Smooth muscle cell (in vitro differentiated cells): ENCODE data around the gene DDAH2. TPM values are rescaled to one million over a fixed set of nuclear protein-coding genes. Genes with fewer than 3 reads are reported as not detected.

Source experiments
- DNase-seq: peaks from one replicate; lab custom pipeline; 2025; ENCODE audit not compliant: unreplicated experiment; lab: John Stamatoyannopoulos, UW
- H2AFZ ChIP-seq: fragments of 200-600 bp; sonication (generic); 2 replicates; pipeline ENCODE4 v1.6.0; 2016; ENCODE audit warnings: antibody characterized with exemption, low read depth, mild to moderate bottlenecking
- H3F3A ChIP-seq: fragments of 200-600 bp; sonication (generic); 2 replicates; pipeline ENCODE4 v1.6.0; 2017; ENCODE audit warnings: antibody characterized with exemption, low read depth
- H3K27ac ChIP-seq: fragments of 200-600 bp; sonication (generic); 2 replicates; pipeline ENCODE4 v1.5.1; 2016; ENCODE audit warnings: low read depth, mild to moderate bottlenecking
- H3K27me3 ChIP-seq: fragments of 200-600 bp; sonication (generic); 2 replicates; pipeline ENCODE4 v1.6.1; 2016; ENCODE audit warnings: low read depth, mild to moderate bottlenecking
- H3K36me3 ChIP-seq: fragments of 200-600 bp; sonication (generic); 2 replicates; pipeline ENCODE4 v1.5.1; 2016; ENCODE audit warnings: low read depth
- H3K4me1 ChIP-seq: fragments of 200-600 bp; sonication (generic); 2 replicates; pipeline ENCODE4 v1.5.1; 2016; ENCODE audit warnings: low read depth
- H3K4me2 ChIP-seq: fragments of 200-600 bp; sonication (generic); 2 replicates; pipeline ENCODE4 v1.6.0; 2016; ENCODE audit warnings: mild to moderate bottlenecking
- H3K4me3 ChIP-seq: fragments of 200-600 bp; sonication (generic); 2 replicates; pipeline ENCODE4 v1.5.1; 2016; ENCODE audit warnings: mild to moderate bottlenecking
- H3K79me2 ChIP-seq: fragments of 200-600 bp; sonication (generic); 2 replicates; pipeline ENCODE4 v1.6.0; 2016; ENCODE audit warnings: low read depth, mild to moderate bottlenecking
- H3K9ac ChIP-seq: fragments of 200-600 bp; sonication (generic); 2 replicates; pipeline ENCODE4 v1.6.0; 2016; ENCODE audit warnings: low read depth
- H3K9me3 ChIP-seq: fragments of 200-600 bp; sonication (generic); replicated peaks from 2 replicates; pipeline ENCODE4 v1.5.1; 2016; ENCODE audit warnings: low read depth
- H4K20me1 ChIP-seq: fragments of 200-600 bp; sonication (generic); 2 replicates; pipeline ENCODE4 v1.6.0; 2016; ENCODE audit warnings: low read depth
- WGBS: methylation state at CpG from one replicate; pipeline ENCODE4 v1.1.7; 2016; ENCODE audit warnings: low lambda C conversion rate; 5-methylcytosine and 5-hydroxymethylcytosine counted together
- polyA plus RNA-seq: library from polyadenylated mRNA; unstranded; fragments of >200 nt; fragmentation: Nextera tagmentation; extraction: Ambion mirVana; gene quantifications from 2 replicates; pipeline ENCODE4 v1.2.1, GENCODE V29; 2016
- total RNA-seq: library from RNA; depleted of rRNA; stranded (reverse); fragments of >200 nt; gene quantifications from 2 replicates; pipeline ENCODE4 v1.2.3, GENCODE V29; 2014
- TF ChIP-seq, protein P1 (sequence below): fragments of 200-600 bp; sonication (generic); IDR thresholded peaks from 2 replicates; pipeline ENCODE4 v1.5.1; 2017; ENCODE audit warnings: borderline replicate concordance, mild to moderate bottlenecking, antibody characterized with exemption; ENCODE audit not compliant: insufficient read depth, poor library complexity, severe bottlenecking

Gene DDAH2
- total and polyA plus RNA-seq, 2 experiments from 2014 or later = 104 to 134 TPM

DNA sequence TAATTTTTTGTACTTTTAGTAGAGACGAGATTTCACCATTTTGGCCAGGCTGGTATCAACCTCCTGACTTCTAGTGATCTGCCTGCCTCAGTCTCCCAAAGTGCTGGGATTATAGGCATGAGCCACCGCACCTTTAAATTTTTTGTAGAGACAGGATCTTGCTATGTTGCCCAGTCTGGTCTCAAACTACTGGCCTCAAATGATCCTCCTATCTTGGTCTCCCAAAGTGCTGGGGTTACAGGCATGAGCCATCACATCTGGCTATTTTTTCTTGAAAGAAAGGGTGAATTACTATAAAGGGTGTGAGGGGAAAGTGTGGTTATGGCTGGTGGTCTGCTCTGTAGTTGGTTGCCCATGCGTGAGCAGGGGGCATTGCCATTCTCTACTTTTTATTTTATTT is 20.9 kb downstream of the DDAH2 start:
- no peaks in the 10 kb centered on the region for H3K27me3 ChIP-seq
- 96% methylated on average over 3 of the region's 3 CpGs for WGBS
- no peaks in the 10 kb centered on the region for H3F3A ChIP-seq
- no peak overlapping the region for H3K27ac ChIP-seq
- no peaks in the 10 kb centered on the region for H3K36me3 ChIP-seq
- TF ChIP-seq, protein P1, sequence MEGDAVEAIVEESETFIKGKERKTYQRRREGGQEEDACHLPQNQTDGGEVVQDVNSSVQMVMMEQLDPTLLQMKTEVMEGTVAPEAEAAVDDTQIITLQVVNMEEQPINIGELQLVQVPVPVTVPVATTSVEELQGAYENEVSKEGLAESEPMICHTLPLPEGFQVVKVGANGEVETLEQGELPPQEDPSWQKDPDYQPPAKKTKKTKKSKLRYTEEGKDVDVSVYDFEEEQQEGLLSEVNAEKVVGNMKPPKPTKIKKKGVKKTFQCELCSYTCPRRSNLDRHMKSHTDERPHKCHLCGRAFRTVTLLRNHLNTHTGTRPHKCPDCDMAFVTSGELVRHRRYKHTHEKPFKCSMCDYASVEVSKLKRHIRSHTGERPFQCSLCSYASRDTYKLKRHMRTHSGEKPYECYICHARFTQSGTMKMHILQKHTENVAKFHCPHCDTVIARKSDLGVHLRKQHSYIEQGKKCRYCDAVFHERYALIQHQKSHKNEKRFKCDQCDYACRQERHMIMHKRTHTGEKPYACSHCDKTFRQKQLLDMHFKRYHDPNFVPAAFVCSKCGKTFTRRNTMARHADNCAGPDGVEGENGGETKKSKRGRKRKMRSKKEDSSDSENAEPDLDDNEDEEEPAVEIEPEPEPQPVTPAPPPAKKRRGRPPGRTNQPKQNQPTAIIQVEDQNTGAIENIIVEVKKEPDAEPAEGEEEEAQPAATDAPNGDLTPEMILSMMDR = no peak
- no peaks in the 10 kb centered on the region for H4K20me1 ChIP-seq
- no peaks in the 10 kb centered on the region for H3K79me2 ChIP-seq
- no peak overlapping the region for H2AFZ ChIP-seq
- no peak overlapping the region for H3K9ac ChIP-seq
- no peak for DNase-seq
- no peak overlapping the region for H3K4me2 ChIP-seq
- peaks cover 3% of the 10 kb centered on the region for H3K4me1 ChIP-seq
- no peak overlapping the region for H3K4me3 ChIP-seq
- no peaks in the 10 kb centered on the region for H3K9me3 ChIP-seq

DNA sequence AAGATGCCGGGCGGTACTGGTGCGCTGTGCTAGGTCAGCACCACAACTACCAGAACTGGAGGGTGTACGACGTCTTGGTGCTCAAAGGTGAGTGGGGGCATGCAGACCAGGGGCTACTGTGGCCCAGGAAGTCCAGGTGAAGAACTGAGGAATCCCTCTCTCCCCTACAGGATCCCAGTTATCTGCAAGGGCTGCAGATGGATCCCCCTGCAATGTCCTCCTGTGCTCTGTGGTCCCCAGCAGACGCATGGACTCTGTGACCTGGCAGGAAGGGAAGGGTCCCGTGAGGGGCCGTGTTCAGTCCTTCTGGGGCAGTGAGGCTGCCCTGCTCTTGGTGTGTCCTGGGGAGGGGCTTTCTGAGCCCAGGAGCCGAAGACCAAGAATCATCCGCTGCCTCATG is 21.4 kb downstream of the DDAH2 start:
- TF ChIP-seq, protein P1 = no peak
- Histone ChIP-seq H3K36me3 (no peaks in the 10 kb centered on the region), H2AFZ (no peak overlapping the region), H3K4me2 (no peak overlapping the region), H3F3A (no peaks in the 10 kb centered on the region), H4K20me1 (no peaks in the 10 kb centered on the region), H3K4me1 (no peaks in the 10 kb centered on the region), H3K27me3 (no peaks in the 10 kb centered on the region), H3K27ac (no peak overlapping the region), H3K9ac (no peak overlapping the region), H3K79me2 (peaks cover 2% of the 10 kb centered on the region), H3K4me3 (no peak overlapping the region), H3K9me3 (no peaks in the 10 kb centered on the region)
- 98% methylated on average over 10 of the region's 10 CpGs for WGBS
- no peak for DNase-seq

DNA sequence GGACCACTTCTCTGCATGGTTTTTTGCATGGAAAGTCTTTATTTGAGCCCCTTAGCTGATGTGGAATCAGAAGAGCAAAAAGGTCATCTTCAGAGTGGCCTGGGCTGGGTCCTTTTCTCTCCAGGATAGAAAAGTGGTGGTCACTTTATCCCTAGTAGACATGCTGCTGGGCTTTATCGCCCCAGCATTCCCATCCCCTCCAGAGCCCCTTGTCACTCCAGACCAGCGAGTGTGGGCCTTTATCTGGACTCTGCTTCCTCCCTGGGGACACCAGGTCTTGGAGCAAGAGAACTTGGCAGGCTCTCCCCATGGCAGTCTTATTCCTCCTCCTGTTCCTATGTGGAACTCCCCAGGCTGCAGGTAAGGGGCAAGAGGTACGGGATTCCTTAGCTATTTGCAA is 22.5 kb downstream of the DDAH2 start, which contains the start of gene LY6G6F:
Gene LY6G6F, plus strand, starts transcription at position 268 of the 400 bp plus-strand sequence. Its CDS starts 41 bp downstream, at position 309.
- DNase-seq = no peak
- no peaks in the 10 kb centered on the region for H3K27me3 ChIP-seq
- H3K27ac ChIP-seq = no peak within 1 kb of the TSS
- H3K79me2 ChIP-seq = peaks cover 13% of the 10 kb centered on the region
- no peaks in the 10 kb centered on the region for H3K36me3 ChIP-seq
- H2AFZ ChIP-seq = no peak within 1 kb of the TSS
- H3K4me1 ChIP-seq = peaks cover 8% of the 10 kb centered on the region
- H3K4me2 ChIP-seq = no peak within 1 kb of the TSS
- H3K9ac ChIP-seq = no peak within 1 kb of the TSS
- TF ChIP-seq, protein P1 = no peak
- H4K20me1 ChIP-seq = no peaks in the 10 kb centered on the region
- H3K9me3 ChIP-seq = no peaks in the 10 kb centered on the region
- H3K4me3 ChIP-seq = no peak within 1 kb of the TSS
- 68% methylated on average over 3 of the region's 3 CpGs for WGBS
- H3F3A ChIP-seq = no peaks in the 10 kb centered on the region

DNA sequence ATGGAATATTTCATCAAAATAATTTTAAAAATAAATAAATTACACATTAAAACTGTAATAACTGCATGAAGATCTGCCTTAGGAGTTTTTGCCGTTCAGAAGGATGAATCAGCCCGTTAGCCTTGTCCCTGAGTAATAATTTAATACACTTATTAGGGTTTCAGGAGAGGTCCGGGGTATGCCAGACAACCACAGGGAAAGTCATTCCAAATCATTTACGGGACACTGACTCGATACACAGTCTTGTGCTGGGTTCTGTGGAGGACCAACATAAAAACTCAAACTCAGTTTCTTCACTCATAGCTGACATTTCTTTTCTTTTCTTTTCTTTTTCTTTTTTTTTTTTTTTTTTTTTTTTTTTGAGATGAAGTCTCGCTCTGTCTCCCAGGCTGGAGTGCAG is 23.2 kb downstream of the DDAH2 start:
- Histone ChIP-seq H3K4me2 (no peak overlapping the region), H3F3A (no peaks in the 10 kb centered on the region), H3K4me1 (peaks cover 10% of the 10 kb centered on the region), H3K36me3 (no peaks in the 10 kb centered on the region), H2AFZ (no peak overlapping the region), H3K9me3 (no peaks in the 10 kb centered on the region), H3K27me3 (no peaks in the 10 kb centered on the region), H3K27ac (no peak overlapping the region), H4K20me1 (peaks cover 4% of the 10 kb centered on the region), H3K9ac (no peak overlapping the region), H3K79me2 (peaks cover 20% of the 10 kb centered on the region), H3K4me3 (no peak overlapping the region)
- TF ChIP-seq, protein P1 = no peak
- DNase-seq = no peak
- WGBS = 89% methylated on average over 6 of the region's 6 CpGs
